H1 (cell line): ENCODE results near the gene SOX8. TPM values are rescaled to one million over a fixed set of nuclear protein-coding genes. Genes with fewer than 3 reads are reported as not detected.

Experiments used
- CTCF ChIA-PET: fragments of 300-600 bp; sonication (Branson Sonifier 250); formaldehyde crosslinking; loops from one replicate; lab custom pipeline; 2021; ENCODE audit not compliant: partially characterized antibody; lab: Charles Lee
- POLR2A ChIA-PET: fragments of 300-600 bp; sonication (Branson Sonifier 250); formaldehyde crosslinking; loops from one replicate; lab custom pipeline; 2021; ENCODE audit warnings: inconsistent platforms; ENCODE audit not compliant: partially characterized antibody; lab: Charles Lee
- DNase-seq, 2 experiments: peaks; one replicate each; pipeline versions ENCODE4 v3.0.0 to v3.0.0-alpha.2; 2010 to 2022; ENCODE audit warnings: low spot score in 2 of 2, low read depth in 1 of 2, mixed read lengths in 1 of 2
- FAIRE-seq: peaks from 2 replicates; lab custom pipeline; 2011; peaks lifted over from hg19 to GRCh38; lab: Jason Lieb, UNC
- H2AFZ ChIP-seq: 2 replicates; pipeline ENCODE4 v1.8.1; 2012; ENCODE audit warnings: low read length, inconsistent platforms
- H2AK5ac ChIP-seq: 2 replicates; pipeline ENCODE4 v1.6.1; 2013; ENCODE audit warnings: low read depth, low read length
- H2BK120ac ChIP-seq: replicated peaks from 2 replicates; pipeline ENCODE3; 2013; ENCODE audit warnings: low read depth, low read length, inconsistent platforms
- H2BK12ac ChIP-seq: 2 replicates; pipeline ENCODE4 v1.6.1; 2013; ENCODE audit warnings: low read depth, low read length
- H2BK15ac ChIP-seq: 2 replicates; pipeline ENCODE4 v1.6.1; 2013; ENCODE audit warnings: low read length
- H2BK20ac ChIP-seq: 2 replicates; pipeline ENCODE4 v1.6.1; 2013; ENCODE audit warnings: low read length
- H2BK5ac ChIP-seq: 2 replicates; pipeline ENCODE4 v1.6.1; 2013; ENCODE audit warnings: low read depth, low read length
- H3K14ac ChIP-seq: 2 replicates; pipeline ENCODE4 v1.6.1; 2013; ENCODE audit warnings: inconsistent platforms; ENCODE audit not compliant: insufficient read length
- H3K18ac ChIP-seq: 2 replicates; pipeline ENCODE4 v1.6.1; 2013; ENCODE audit warnings: low read length; ENCODE audit errors: extremely low read depth
- H3K23ac ChIP-seq: 2 replicates; pipeline ENCODE4 v1.6.1; 2013; ENCODE audit warnings: inconsistent platforms; ENCODE audit not compliant: insufficient read length
- H3K23me2 ChIP-seq: 2 replicates; pipeline ENCODE4 v1.6.1; 2013; ENCODE audit warnings: low read depth, low read length
- H3K27ac ChIP-seq: 2 replicates; pipeline ENCODE4 v1.6.1; 2011; ENCODE audit warnings: low read depth, low read length, inconsistent platforms
- H3K27me3 ChIP-seq, 4 experiments: replicated peaks in 1 of 4; 1 replicate in 1 of 4; 2 replicates in 3 of 4; pipeline versions ENCODE4 v1.6.1 to v1.8.1; 2011 to 2013; ENCODE audit warnings: low read length in 3 of 4, mild to moderate bottlenecking in 3 of 4, inconsistent platforms in 2 of 4, mixed read lengths in 2 of 4, moderate library complexity in 1 of 4; ENCODE audit not compliant: control insufficient read depth in 3 of 4, insufficient read depth in 3 of 4; ENCODE audit errors: extremely low read depth in 1 of 4
- H3K36me3 ChIP-seq, 4 experiments: 2 replicates each; pipeline versions ENCODE4 v1.6.1 to v1.8.1; 2011 to 2013; ENCODE audit warnings: mild to moderate bottlenecking in 4 of 4, low read length in 3 of 4, moderate library complexity in 2 of 4, control low read depth in 1 of 4, inconsistent platforms in 1 of 4; ENCODE audit not compliant: insufficient read depth in 4 of 4, control insufficient read depth in 2 of 4
- H3K4ac ChIP-seq: replicated peaks from 2 replicates; pipeline ENCODE3; 2013; ENCODE audit warnings: low read length, low read depth, mixed read lengths, inconsistent platforms; ENCODE audit not compliant: insufficient read length
- H3K4me1 ChIP-seq, 4 experiments: replicated peaks in 1 of 4; 1 replicate in 1 of 4; 2 replicates in 3 of 4; pipeline versions ENCODE4 v1.6.1 to v1.8.1; 2011 to 2013; ENCODE audit warnings: low read length in 3 of 4, inconsistent platforms in 2 of 4, mixed read lengths in 1 of 4; ENCODE audit not compliant: insufficient read depth in 4 of 4, control insufficient read depth in 3 of 4
- H3K4me2 ChIP-seq, 2 experiments: 2 replicates each; pipeline versions ENCODE4 v1.6.1 to v1.8.1; 2011 to 2013; ENCODE audit warnings: low read depth in 2 of 2, low read length in 2 of 2, control low read depth in 1 of 2, inconsistent platforms in 1 of 2, mild to moderate bottlenecking in 1 of 2; ENCODE audit not compliant: insufficient read depth in 1 of 2
- H3K4me3 ChIP-seq, 4 experiments: fragments of 200-600, 300-600 bp in 1 of 4; sonication (generic), shearing (Covaris generic), sonication (Bioruptor Twin) in 1 of 4; 2 replicates each; pipeline versions ENCODE4 v1.5.1 to v1.8.1; 2011 to 2016; ENCODE audit warnings: low read length in 4 of 4, low read depth in 3 of 4, control low read depth in 2 of 4, inconsistent platforms in 2 of 4, mild to moderate bottlenecking in 2 of 4, mixed read lengths in 1 of 4, moderate library complexity in 1 of 4; ENCODE audit not compliant: insufficient read depth in 2 of 4; ENCODE audit errors: extremely low read depth in 1 of 4
- H3K56ac ChIP-seq: replicated peaks from 2 replicates; pipeline ENCODE3; 2013; ENCODE audit warnings: low read depth, mild to moderate bottlenecking, mixed read lengths, low read length, inconsistent platforms; ENCODE audit not compliant: insufficient read length
- H3K79me1 ChIP-seq: 2 replicates; pipeline ENCODE4 v1.6.1; 2013; ENCODE audit warnings: low read depth, low read length, control low read depth
- H3K79me2 ChIP-seq, 2 experiments: 2 replicates each; pipeline versions ENCODE4 v1.6.1 to v1.8.1; 2012 to 2013; ENCODE audit warnings: low read length in 2 of 2, mild to moderate bottlenecking in 2 of 2, inconsistent platforms in 1 of 2; ENCODE audit not compliant: insufficient read depth in 2 of 2, control insufficient read depth in 1 of 2
- H3K9ac ChIP-seq, 4 experiments: replicated peaks in 1 of 4; 1 replicate in 1 of 4; 2 replicates in 3 of 4; pipeline versions ENCODE4 v1.6.1 to v1.8.1; 2011 to 2013; ENCODE audit warnings: low read depth in 3 of 4, low read length in 3 of 4, control low read depth in 2 of 4, mild to moderate bottlenecking in 2 of 4, moderate library complexity in 2 of 4, inconsistent platforms in 1 of 4; ENCODE audit errors: extremely low read depth in 1 of 4
- H3K9me3 ChIP-seq, 2 experiments: 2 replicates each; pipeline versions ENCODE4 v1.6.1 to v1.8.1; 2012 to 2013; ENCODE audit warnings: mild to moderate bottlenecking in 2 of 2, moderate library complexity in 2 of 2, control low read depth in 1 of 2, inconsistent platforms in 1 of 2, low read depth in 1 of 2, low read length in 1 of 2, mixed read lengths in 1 of 2; ENCODE audit not compliant: insufficient read depth in 2 of 2
- H4K20me1 ChIP-seq, 2 experiments: replicated peaks in 1 of 2; 2 replicates each; pipeline versions ENCODE3 to v1.8.1; 2011 to 2013; ENCODE audit warnings: inconsistent platforms in 2 of 2, low read length in 2 of 2, mild to moderate bottlenecking in 1 of 2; ENCODE audit not compliant: insufficient read depth in 2 of 2, control insufficient read depth in 1 of 2
- H4K5ac ChIP-seq: 2 replicates; pipeline ENCODE4 v1.6.1; 2013; ENCODE audit warnings: low read length, low read depth, mixed read lengths, inconsistent platforms; ENCODE audit not compliant: insufficient read length
- H4K8ac ChIP-seq: 2 replicates; pipeline ENCODE4 v1.8.0; 2013; ENCODE audit warnings: mild to moderate bottlenecking, moderate library complexity, low read length, inconsistent platforms; ENCODE audit not compliant: insufficient read depth; ENCODE audit errors: extremely low read depth
- H4K91ac ChIP-seq: replicated peaks from 2 replicates; pipeline ENCODE3; 2013; ENCODE audit warnings: low read length, mixed read lengths, inconsistent platforms; ENCODE audit not compliant: insufficient read length
- CBX8 ChIP-seq: fragments of 300-800, 300-1000 bp; sonication (generic); IDR thresholded peaks from 2 replicates; pipeline ENCODE4 v1.7.1; 2016; ENCODE audit warnings: low read depth, low read length, borderline replicate concordance
- CHD2 ChIP-seq: IDR thresholded peaks from 2 replicates; pipeline ENCODE4 v1.6.1; 2012; ENCODE audit warnings: low read length, improper control_type of control experiment
- HDAC6 ChIP-seq: IDR thresholded peaks from one replicate; pipeline ENCODE4 v1.7.1; 2012; ENCODE audit warnings: low read depth, mild to moderate bottlenecking, inconsistent platforms, low read length, moderate library complexity
- PHF8 ChIP-seq: fragments of 200-600 bp; sonication (generic); conservative IDR thresholded peaks from 2 replicates; pipeline ENCODE4 v1.7.1; 2012; ENCODE audit warnings: low read depth, mild to moderate bottlenecking, inconsistent platforms, low read length, moderate library complexity
- POU5F1 ChIP-seq: IDR thresholded peaks from 2 replicates; pipeline ENCODE4 v1.6.1; 2011; ENCODE audit warnings: low read depth, mild to moderate bottlenecking, low read length, moderate library complexity
- RAD21 ChIP-seq, 2 experiments: IDR thresholded peaks in 1 of 2; conservative IDR thresholded peaks in 1 of 2; 2 replicates each; pipeline ENCODE4 v1.6.1; 2011; ENCODE audit warnings: low read depth in 2 of 2, low read length in 2 of 2, improper control_type of control experiment in 1 of 2, inconsistent platforms in 1 of 2, mild to moderate bottlenecking in 1 of 2, moderate library complexity in 1 of 2
- RXRA ChIP-seq: IDR thresholded peaks from 2 replicates; pipeline ENCODE4 v1.6.1; 2011; ENCODE audit warnings: low read depth, mild to moderate bottlenecking, low read length, moderate library complexity; ENCODE audit not compliant: insufficient read depth
- SAP30 ChIP-seq: fragments of 300-600 bp; sonication (generic); IDR thresholded peaks from 2 replicates; pipeline ENCODE4 v1.7.1; 2012; ENCODE audit warnings: low read length, moderate library complexity, mild to moderate bottlenecking, inconsistent platforms; ENCODE audit not compliant: insufficient read depth, insufficient replicate concordance
- WGBS, 2 experiments: shearing (Covaris generic) in 1 of 2; methylation state at CpG; one replicate each; pipeline versions ENCODE4 v1.1.6 to v1.1.7; 2013 to 2015; ENCODE audit warnings: low lambda C conversion rate in 2 of 2, mixed read lengths in 2 of 2, inconsistent platforms in 1 of 2, low coverage in 1 of 2, missing lambda C conversion rate in 1 of 2; ENCODE audit not compliant: insufficient replicate concordance in 2 of 2, insufficient coverage in 1 of 2, insufficient read length in 1 of 2; ENCODE audit errors: extremely low coverage in 1 of 2, missing lambda C conversion rate in 1 of 2; 5-methylcytosine and 5-hydroxymethylcytosine counted together
- polyA plus RNA-seq, 7 experiments: library from polyadenylated mRNA; depleted of rRNA in 3 of 7; stranded (reverse) in 5 of 7; unstranded in 2 of 7; fragments of >200 nt in 5 of 7; fragments of 200-250 nt in 2 of 7; gene quantifications; 1 replicate in 5 of 7; 2 replicates in 1 of 7; 4 replicates in 1 of 7; pipeline versions ENCODE4 v1.2.1 to v1.2.3, GENCODE V29; 2011 to 2013; ENCODE audit warnings: missing spikeins in 2 of 7, mixed read lengths in 2 of 7
- total RNA-seq: library from RNA; stranded (reverse); fragmentation: NEBNext Ultra II Directional; extraction: Animal tissue kit (Norgen Biotek cat#: 25700); gene quantifications from 2 replicates; pipeline ENCODE4 v1.2.1, GENCODE V29; 2021

SOX8 gene
- total and polyA plus RNA-seq, 2 of the 8 experiments (the other 6 are each of a cell fraction or from before 2014, with no cell fraction given), result 2.2 to 5.7 TPM

GRCh38 chr16:1012722-1013592, 31.4 kb downstream of the SOX8 start:
- Histone ChIP-seq H4K5ac (no peak overlapping the region), H4K8ac (peak overlapping the region; percentile 68; the same call in 1 of the 2 replicates), H3K27ac (no peak overlapping the region), H3K23me2 (no peaks in the 10 kb centered on the region), H2AK5ac (peak overlapping the region; percentile 77; the same call in 1 of the 2 replicates), H2AFZ (no peak overlapping the region), H3K18ac (no peak overlapping the region), H3K23ac (no peak overlapping the region), H3K56ac (no peak overlapping the region), H3K4ac (peak overlapping the region; percentile 96), H4K20me1 (no peaks in the 10 kb centered on the region), H2BK5ac (peak overlapping the region; percentile 18; the same call in 1 of the 2 replicates), H3K9ac (peak overlapping the region in 1 of 4 experiments; percentile 13; a peak in 1 of 7 replicates), H3K36me3 (no peaks in the 10 kb centered on the region), H2BK12ac (no peak overlapping the region), H3K4me1 (0 out of 7 replicates have a peak, but pooled peaks cover 0 to 2% (median 0%) of the 10 kb centered on the region in 4 experiments), H3K79me1 (no peaks in the 10 kb centered on the region), H3K27me3 (no peaks in the 10 kb centered on the region; a peak in 1 of 7 replicates), H3K9me3 (no peaks in the 10 kb centered on the region), H4K91ac (no peak overlapping the region), H3K4me2 (no peak overlapping the region), H3K79me2 (no peaks in the 10 kb centered on the region), H2BK15ac (no peak overlapping the region), H3K4me3 (no peak overlapping the region), H2BK20ac (no peak overlapping the region), H3K14ac (no peak overlapping the region), H2BK120ac (no peak overlapping the region)
- ChIA-PET POLR2A (no interaction called here), CTCF (no interaction called here)
- WGBS, 2 experiments, result 86% methylated on average over 28 of the region's 28 CpGs; no CpG with 5 or more reads in 1 of the 2 experiments
- no peak for FAIRE-seq
- TF ChIP-seq SAP30 (no peak), CHD2 (no peak), HDAC6 (no peak), RAD21 (IDR thresholded peaks at IDR 0.05 in 1 of 2, conservative IDR thresholded peaks at IDR 0.05 in 1 of 2; ENCODE audit: low read depth in 2 of 2, low read length in 2 of 2) (no peak), POU5F1 (no peak), PHF8 (no peak), CBX8 (no peak), RXRA (no peak)
- no peak for DNase-seq
